WTC11 (cell line): Measurements from ENCODE around the gene SLC9B1.
"Not testable (repeated sequence)": the region's sequence is repeated elsewhere in the genome, so short reads cannot be mapped to it uniquely, and the experiment has no call there.

Experiments
- AFF4 ChIP-seq: sonication (generic); formaldehyde crosslinking; IDR thresholded peaks from 2 replicates; pipeline ENCODE4 v1.8.1; 2023; ENCODE audit warnings: mild to moderate bottlenecking, missing genetic modification reagents, borderline replicate concordance
- CBFB ChIP-seq: sonication (generic); formaldehyde crosslinking; IDR thresholded peaks from 2 replicates; pipeline ENCODE4 v1.8.1; 2022; ENCODE audit warnings: mild to moderate bottlenecking, low read depth, missing genetic modification reagents
- CREB1 ChIP-seq: sonication (generic); formaldehyde crosslinking; IDR thresholded peaks from 2 replicates; pipeline ENCODE4 v1.8.0; 2023; ENCODE audit warnings: mild to moderate bottlenecking, missing genetic modification reagents
- CTCF ChIP-seq: fragments of 200-600 bp; IDR thresholded peaks from 2 replicates; pipeline ENCODE4 v1.8.0; 2022; ENCODE audit warnings: antibody characterized with exemption
- FOXJ3 ChIP-seq: sonication (generic); formaldehyde crosslinking; IDR thresholded peaks from 2 replicates; pipeline ENCODE4 v1.9.0; 2021; ENCODE audit warnings: missing genetic modification reagents, mild to moderate bottlenecking, borderline replicate concordance
- IRF2 ChIP-seq: sonication (generic); formaldehyde crosslinking; IDR thresholded peaks from 2 replicates; pipeline ENCODE4 v1.8.0; 2022; ENCODE audit warnings: low read depth, missing genetic modification reagents, borderline replicate concordance
- MAX ChIP-seq: sonication (generic); formaldehyde crosslinking; IDR thresholded peaks from 2 replicates; pipeline ENCODE4 v1.8.0; 2022; ENCODE audit warnings: mild to moderate bottlenecking, missing genetic modification reagents
- NFYB ChIP-seq: sonication (generic); formaldehyde crosslinking; conservative IDR thresholded peaks from 2 replicates; pipeline ENCODE4 v1.8.0; 2022; ENCODE audit warnings: low read depth, missing genetic modification reagents
- NR1H2 ChIP-seq: sonication (generic); formaldehyde crosslinking; IDR thresholded peaks from 2 replicates; pipeline ENCODE4 v1.9.0; 2021; ENCODE audit warnings: mild to moderate bottlenecking, moderate library complexity, missing genetic modification reagents
- TP53 ChIP-seq: sonication (generic); formaldehyde crosslinking; IDR thresholded peaks from 2 replicates; pipeline ENCODE4 v1.8.1; 2023; ENCODE audit warnings: mild to moderate bottlenecking, missing genetic modification reagents
- USF2 ChIP-seq: sonication (generic); formaldehyde crosslinking; IDR thresholded peaks from 2 replicates; pipeline ENCODE4 v1.8.1; 2023; ENCODE audit warnings: mild to moderate bottlenecking, missing genetic modification reagents, moderate library complexity
- ZNF121 ChIP-seq: sonication (generic); formaldehyde crosslinking; IDR thresholded peaks from 2 replicates; pipeline ENCODE4 v1.8.0; 2023; ENCODE audit warnings: missing genetic modification reagents

- TF ChIP-seq CTCF; AFF4 (CRISPR knock-in tag); USF2 (CRISPR knock-in tag); CREB1 (CRISPR knock-in tag); FOXJ3 (CRISPR knock-in tag); NFYB (CRISPR knock-in tag); IRF2 (CRISPR knock-in tag); ZNF121 (CRISPR knock-in tag); NR1H2; MAX (CRISPR knock-in tag); CBFB (CRISPR knock-in tag); TP53 (CRISPR knock-in tag): not testable (repeated sequence)
Observed at GRCh38 chr4:102878349-102878748, 141.2 kb downstream of the SLC9B1 start.
